NCI-H1436 (cell line): ENCODE results near the gene LYPD6B.
"Not testable (repeated sequence)": the region's sequence is repeated elsewhere in the genome, so short reads cannot be mapped to it uniquely, and the experiment has no call there.

ENCODE experiments used
- DNase-seq: peaks from one replicate; lab custom pipeline; 2025; lab: John Stamatoyannopoulos, UW

Gene LYPD6B

GRCh38 chr2:149205143-149205542, 166.6 kb downstream of the LYPD6B start:
- DNase-seq = no peak

GRCh38 chr2:149213764-149214493, 175.4 kb downstream of the LYPD6B start:
- DNase-seq = no peak

- no peak for DNase-seq
Observed at GRCh38 chr2:149218497-149218896, 180.0 kb downstream of the LYPD6B start.

GRCh38 chr2:149219856-149220255, 181.4 kb downstream of the LYPD6B start:
- DNase-seq = no peak

- no peak for DNase-seq
Observed at GRCh38 chr2:149221002-149221401, 182.5 kb downstream of the LYPD6B start.

- no peak for DNase-seq
Observed at GRCh38 chr2:149221898-149222297, 183.4 kb downstream of the LYPD6B start.

- no peak for DNase-seq
Observed at GRCh38 chr2:149223472-149224095, 185.1 kb downstream of the LYPD6B start.

GRCh38 chr2:149224543-149224942, 186.0 kb downstream of the LYPD6B start:
- DNase-seq = no peak

- no peak for DNase-seq
Observed at GRCh38 chr2:149225446-149225845, 186.9 kb downstream of the LYPD6B start.

GRCh38 chr2:149226790-149227189, 188.3 kb downstream of the LYPD6B start:
- DNase-seq = no peak

GRCh38 chr2:149235816-149236375, 197.4 kb downstream of the LYPD6B start:
- no peak for DNase-seq

GRCh38 chr2:149236410-149236809, 197.9 kb downstream of the LYPD6B start:
- no peak for DNase-seq

- no peak for DNase-seq
Observed at GRCh38 chr2:149246186-149246585, 207.7 kb downstream of the LYPD6B start.

GRCh38 chr2:149251436-149251835, 212.9 kb downstream of the LYPD6B start:
- not testable (repeated sequence) for DNase-seq

GRCh38 chr2:149256877-149257276, 218.4 kb downstream of the LYPD6B start:
- DNase-seq = not testable (repeated sequence)

GRCh38 chr2:149258531-149258930, 220.0 kb downstream of the LYPD6B start:
- no peak for DNase-seq

- DNase-seq = no peak
Observed at GRCh38 chr2:149259136-149259535, 220.6 kb downstream of the LYPD6B start.

- DNase-seq = no peak
Observed at GRCh38 chr2:149261692-149262091, 223.2 kb downstream of the LYPD6B start.
